HCT116 (cell line): ENCODE measurements around the gene OPN1SW. TPM values are rescaled to one million over a fixed set of nuclear protein-coding genes. Genes with fewer than 3 reads are reported as not detected.

Experiments used
- ATAC-seq: fragments of 200-7000 bp; cut with Tn5 transposase; 2 replicates; pipeline ENCODE4 v1.9.1; 2020; ENCODE audit warnings: mild to moderate bottlenecking, moderate library complexity
- BruUV-seq: library from RNA; stranded (reverse); fragments of 400-500 nt; replicated peaks from 2 replicates; lab custom pipeline; 2021; lab: Mats Ljungman, UMichigan
- CTCF ChIA-PET: fragments of 300-600 bp; sonication (Branson Sonifier 250); formaldehyde crosslinking; loops from one replicate; lab custom pipeline; 2021; ENCODE audit warnings: antibody characterized with exemption; lab: Charles Lee
- POLR2A ChIA-PET: fragments of 300-600, 350-600 bp; sonication (Branson Sonifier 250); formaldehyde crosslinking; loops from one replicate; lab custom pipeline; 2021; ENCODE audit warnings: antibody characterized with exemption; lab: Charles Lee
- RAD21 ChIA-PET, 2 experiments: fragments of 300-600 bp; sonication (Branson Sonifier 250); formaldehyde crosslinking; loops; one replicate each; lab custom pipeline; 2023; ENCODE audit warnings: low total read pairs in 2 of 2; ENCODE audit not compliant: uncharacterized antibody in 2 of 2, unreplicated experiment in 2 of 2, low non-redundant PET in 1 of 2; lab: Charles Lee
- DNase-seq: peaks from one replicate; pipeline ENCODE4 v3.0.0-alpha.2; 2010; ENCODE audit warnings: low read depth, low spot score
- H2AFZ ChIP-seq: fragments of 200-600 bp; shearing (Covaris generic), sonication (generic); 2 replicates; pipeline ENCODE4 v1.6.1; 2017; ENCODE audit warnings: low read depth, mixed run types, mixed read lengths, antibody characterized with exemption, low read length; ENCODE audit not compliant: poor library complexity, severe bottlenecking
- H3K27ac ChIP-seq: 2 replicates; pipeline ENCODE4 v1.5.1; 2012; ENCODE audit warnings: low read depth, low read length
- H3K27me3 ChIP-seq: fragments of 200-600 bp; sonication (generic); 2 replicates; pipeline ENCODE4 v1.6.1; 2016; ENCODE audit warnings: mixed run types, low read length, mixed read lengths; ENCODE audit not compliant: insufficient read depth
- H3K36me3 ChIP-seq, 2 experiments: fragments of 200-500 bp in 1 of 2; fragments of 200-600 bp in 1 of 2; sonication (Bioruptor generic) in 1 of 2; sonication (generic) in 1 of 2; 2 replicates each; pipeline versions ENCODE4 v1.5.1 to v1.6.1; 2014 to 2016; ENCODE audit warnings: low read length in 2 of 2, inconsistent platforms in 1 of 2, mixed read lengths in 1 of 2, mixed run types in 1 of 2; ENCODE audit not compliant: insufficient read depth in 2 of 2, control insufficient read depth in 1 of 2
- H3K4me1 ChIP-seq, 2 experiments: fragments of 200-600 bp in 1 of 2; sonication (generic) in 1 of 2; 2 replicates each; pipeline versions ENCODE4 v1.5.1 to v1.6.1; 2012 to 2017; ENCODE audit warnings: low read length in 2 of 2, inconsistent platforms in 1 of 2, mild to moderate bottlenecking in 1 of 2, mixed read lengths in 1 of 2, mixed run types in 1 of 2, moderate library complexity in 1 of 2; ENCODE audit not compliant: insufficient read depth in 2 of 2, control insufficient read depth in 1 of 2
- H3K4me2 ChIP-seq: fragments of 200-600 bp; sonication (generic); 2 replicates; pipeline ENCODE4 v1.6.1; 2017; ENCODE audit warnings: mixed run types, low read length, mixed read lengths
- H3K4me3 ChIP-seq, 2 experiments: fragments of 200-600 bp in 1 of 2; sonication (generic) in 1 of 2; replicated peaks in 1 of 2; 2 replicates each; pipeline ENCODE4 v1.5.1; 2011 to 2016; ENCODE audit warnings: low read length in 2 of 2, control low read depth in 1 of 2, low read depth in 1 of 2, mild to moderate bottlenecking in 1 of 2, mixed read lengths in 1 of 2, mixed run types in 1 of 2
- H3K79me2 ChIP-seq: fragments of 200-600 bp; sonication (generic); 2 replicates; pipeline ENCODE4 v1.6.1; 2017; ENCODE audit warnings: mild to moderate bottlenecking, mixed run types, low read length, moderate library complexity, mixed read lengths; ENCODE audit not compliant: insufficient read depth
- H3K9ac ChIP-seq: fragments of 200-600 bp; sonication (generic); 2 replicates; pipeline ENCODE4 v1.6.1; 2016; ENCODE audit warnings: low read length, mixed read lengths
- H3K9me2 ChIP-seq: fragments of 200-600 bp; sonication (generic), shearing (Covaris generic); 2 replicates; pipeline ENCODE4 v1.6.1; 2017; ENCODE audit warnings: mixed run types, mild to moderate bottlenecking, moderate library complexity; ENCODE audit not compliant: insufficient read depth
- H3K9me3 ChIP-seq, 2 experiments: fragments of 200-500 bp in 1 of 2; fragments of 200-600 bp in 1 of 2; sonication (Bioruptor generic) in 1 of 2; sonication (generic) in 1 of 2; 2 replicates each; pipeline ENCODE4 v1.6.1; 2014 to 2017; ENCODE audit warnings: low read length in 2 of 2, mixed read lengths in 2 of 2, inconsistent platforms in 1 of 2, low read depth in 1 of 2, mild to moderate bottlenecking in 1 of 2, mixed run types in 1 of 2, moderate library complexity in 1 of 2; ENCODE audit not compliant: control insufficient read depth in 1 of 2, insufficient read depth in 1 of 2
- H4K20me1 ChIP-seq: fragments of 200-600 bp; sonication (generic), shearing (Covaris generic); 2 replicates; pipeline ENCODE4 v1.6.1; 2017; ENCODE audit warnings: mixed run types, mild to moderate bottlenecking, moderate library complexity; ENCODE audit not compliant: insufficient read depth
- ATF3 ChIP-seq: IDR thresholded peaks from 2 replicates; pipeline ENCODE4 v1.6.1; 2012
- CEBPB ChIP-seq: IDR thresholded peaks from 2 replicates; pipeline ENCODE4 v1.6.1; 2012; ENCODE audit warnings: low read depth
- CTCF ChIP-seq, 3 experiments: fragments of 200-600 bp in 1 of 3; sonication (generic) in 1 of 3; IDR thresholded peaks in 2 of 3; conservative IDR thresholded peaks in 1 of 3; 2 replicates each; pipeline ENCODE4 v1.5.1; 2012 to 2017; ENCODE audit warnings: low read depth in 2 of 3, low read length in 2 of 3, antibody characterized with exemption in 1 of 3, borderline replicate concordance in 1 of 3, control low read depth in 1 of 3, mild to moderate bottlenecking in 1 of 3, mixed read lengths in 1 of 3, mixed run types in 1 of 3, moderate library complexity in 1 of 3; ENCODE audit not compliant: insufficient read depth in 1 of 3
- EGR1 ChIP-seq: IDR thresholded peaks from 2 replicates; pipeline ENCODE4 v1.6.1; 2012; ENCODE audit warnings: low read depth
- ELF1 ChIP-seq: IDR thresholded peaks from 2 replicates; pipeline ENCODE4 v1.6.1; 2012; ENCODE audit warnings: low read depth, borderline replicate concordance
- EZH2 ChIP-seq: fragments of 200-600 bp; sonication (generic); IDR thresholded peaks from 2 replicates; pipeline ENCODE4 v1.6.1; 2017; ENCODE audit warnings: antibody characterized with exemption, mixed run types
- EZH2phosphoT487 ChIP-seq: fragments of 200-600 bp; IDR thresholded peaks from 2 replicates; pipeline ENCODE4 v1.6.1; 2018; ENCODE audit warnings: antibody characterized with exemption, borderline replicate concordance
- FOSL1 ChIP-seq: IDR thresholded peaks from 2 replicates; pipeline ENCODE4 v1.6.1; 2012; ENCODE audit warnings: low read depth
- JUND ChIP-seq: IDR thresholded peaks from 2 replicates; pipeline ENCODE4 v1.6.1; 2012
- POLR2AphosphoS5 ChIP-seq: IDR thresholded peaks from 2 replicates; pipeline ENCODE4 v1.6.1; 2011; ENCODE audit warnings: mild to moderate bottlenecking, low read depth, low read length, moderate library complexity
- RAD21 ChIP-seq: IDR thresholded peaks from 2 replicates; pipeline ENCODE4 v1.6.1; 2012; ENCODE audit warnings: low read depth, mild to moderate bottlenecking
- SIN3A ChIP-seq: IDR thresholded peaks from 2 replicates; pipeline ENCODE4 v1.6.1; 2012; ENCODE audit warnings: low read depth
- SP1 ChIP-seq: IDR thresholded peaks from 2 replicates; pipeline ENCODE4 v1.6.1; 2012; ENCODE audit warnings: low read depth
- YY1 ChIP-seq: IDR thresholded peaks from 2 replicates; pipeline ENCODE4 v1.6.1; 2011; ENCODE audit warnings: low read length, low read depth, moderate library complexity, mild to moderate bottlenecking; ENCODE audit not compliant: insufficient replicate concordance; ENCODE audit errors: extremely low read depth
- ZFX ChIP-seq: fragments of 450-650 bp; IDR thresholded peaks from 2 replicates; pipeline ENCODE4 v1.6.1; 2017
- intact Hi-C: fragments of 100-400 bp; cut with micrococcal nuclease; formaldehyde crosslinking; loops from 2 replicates; pipeline ENCODE4 v1.10.0; 2022
- total RNA-seq: library from RNA; stranded (reverse); gene quantifications from one replicate; pipeline ENCODE4 v1.2.1, GENCODE V29; 2021; ENCODE audit not compliant: unreplicated experiment
- TF ChIP-seq, protein P1 (sequence below): IDR thresholded peaks from 2 replicates; pipeline ENCODE4 v1.6.1; 2012; ENCODE audit warnings: low read depth

Gene OPN1SW
- total RNA-seq, 1 experiment from 2014 or later: not detected

GRCh38 chr7:128740996-128741395 is 34.6 kb downstream of the OPN1SW start:
- ChIA-PET CTCF (no interaction called here), POLR2A (no interaction called here), RAD21 (no interaction called here)
- ATAC-seq (no peak), DNase-seq (no peak)
- Histone ChIP-seq H3K9me3 (no peaks in the 10 kb centered on the region), H3K36me3 (no peaks in the 10 kb centered on the region), H2AFZ (no peak overlapping the region), H4K20me1 (peaks cover 28% of the 10 kb centered on the region; the same call in 1 of the 2 replicates), H3K4me2 (peak overlapping the region; percentile 89), H3K4me3 (no peak overlapping the region; a peak in 1 of 4 replicates), H3K27me3 (no peaks in the 10 kb centered on the region), H3K9ac (no peak overlapping the region), H3K4me1 (peaks cover 10 to 38% of the 10 kb centered on the region in 2 experiments), H3K27ac (no peak overlapping the region), H3K9me2 (no peaks in the 10 kb centered on the region), H3K79me2 (peaks cover 69% of the 10 kb centered on the region)
- BruUV-seq: no TSS peak
- intact Hi-C loops: no loop called here
- no peak for TF ChIP-seq POLR2AphosphoS5
- no peak for TF ChIP-seq CTCF (IDR thresholded peaks at IDR 0.05 in 2 of 3, conservative IDR thresholded peaks at IDR 0.05 in 1 of 3; ENCODE audit: borderline replicate concordance in 1 of 3, insufficient read depth in 1 of 3, low read depth in 2 of 3, low read length in 2 of 3)
- TF ChIP-seq YY1: no peak
- TF ChIP-seq EGR1: no peak
- TF ChIP-seq, protein P1, sequence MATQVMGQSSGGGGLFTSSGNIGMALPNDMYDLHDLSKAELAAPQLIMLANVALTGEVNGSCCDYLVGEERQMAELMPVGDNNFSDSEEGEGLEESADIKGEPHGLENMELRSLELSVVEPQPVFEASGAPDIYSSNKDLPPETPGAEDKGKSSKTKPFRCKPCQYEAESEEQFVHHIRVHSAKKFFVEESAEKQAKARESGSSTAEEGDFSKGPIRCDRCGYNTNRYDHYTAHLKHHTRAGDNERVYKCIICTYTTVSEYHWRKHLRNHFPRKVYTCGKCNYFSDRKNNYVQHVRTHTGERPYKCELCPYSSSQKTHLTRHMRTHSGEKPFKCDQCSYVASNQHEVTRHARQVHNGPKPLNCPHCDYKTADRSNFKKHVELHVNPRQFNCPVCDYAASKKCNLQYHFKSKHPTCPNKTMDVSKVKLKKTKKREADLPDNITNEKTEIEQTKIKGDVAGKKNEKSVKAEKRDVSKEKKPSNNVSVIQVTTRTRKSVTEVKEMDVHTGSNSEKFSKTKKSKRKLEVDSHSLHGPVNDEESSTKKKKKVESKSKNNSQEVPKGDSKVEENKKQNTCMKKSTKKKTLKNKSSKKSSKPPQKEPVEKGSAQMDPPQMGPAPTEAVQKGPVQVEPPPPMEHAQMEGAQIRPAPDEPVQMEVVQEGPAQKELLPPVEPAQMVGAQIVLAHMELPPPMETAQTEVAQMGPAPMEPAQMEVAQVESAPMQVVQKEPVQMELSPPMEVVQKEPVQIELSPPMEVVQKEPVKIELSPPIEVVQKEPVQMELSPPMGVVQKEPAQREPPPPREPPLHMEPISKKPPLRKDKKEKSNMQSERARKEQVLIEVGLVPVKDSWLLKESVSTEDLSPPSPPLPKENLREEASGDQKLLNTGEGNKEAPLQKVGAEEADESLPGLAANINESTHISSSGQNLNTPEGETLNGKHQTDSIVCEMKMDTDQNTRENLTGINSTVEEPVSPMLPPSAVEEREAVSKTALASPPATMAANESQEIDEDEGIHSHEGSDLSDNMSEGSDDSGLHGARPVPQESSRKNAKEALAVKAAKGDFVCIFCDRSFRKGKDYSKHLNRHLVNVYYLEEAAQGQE: no peak
- no peak for TF ChIP-seq SP1
- TF ChIP-seq EZH2phosphoT487: no peak
- no peak for TF ChIP-seq ELF1
- no peak for TF ChIP-seq CEBPB
- no peak for TF ChIP-seq JUND
- no peak for TF ChIP-seq EZH2
- TF ChIP-seq ATF3: no peak
- TF ChIP-seq ZFX: no peak
- TF ChIP-seq RAD21: no peak
- TF ChIP-seq FOSL1: no peak
- TF ChIP-seq SIN3A: no peak
